Measurements from ENCODE around the gene ITGA1. TPM values are rescaled to one million over a fixed set of nuclear protein-coding genes. Genes with fewer than 3 reads are reported as not detected.
A peak's percentile ranks its signal among the peaks of the same experiment; 100 is the strongest.

Gene ITGA1
- total and polyA plus RNA-seq, 2 of the 13 experiments (the other 11 are each of a cell fraction or from before 2014, with no cell fraction given) = 23.1 to 28.6 TPM

- TF ChIP-seq SRF (IDR thresholded peaks at IDR 0.05; ENCODE audit: low read depth, low read length) = peak; percentile 78; the same call in 1 of the 2 replicates
- TF ChIP-seq NR2C2 (CRISPR knock-in tag; IDR thresholded peaks at IDR 0.05; ENCODE audit: borderline replicate concordance) = no peak
- TF ChIP-seq HNF4A (CRISPR knock-in tag; IDR thresholded peaks at IDR 0.05) = peak; percentile 33; the same call in 1 of the 2 replicates
- no peak for TF ChIP-seq FOXK1 (CRISPR knock-in tag; IDR thresholded peaks at IDR 0.05; ENCODE audit: borderline replicate concordance, low read depth)
- no peak for TF ChIP-seq ZNF234 (CRISPR knock-in tag; conservative IDR thresholded peaks at IDR 0.05)
- TF ChIP-seq ZNF33B (CRISPR knock-in tag; IDR thresholded peaks at IDR 0.05) = no peak
- Histone ChIP-seq H3K4me2 (ENCODE audit: low read depth, low read length) (no peak overlapping the region), H3K4me1 (ENCODE audit: insufficient read depth, low read length) (peaks cover 24% of the 10 kb centered on the region), H3K27me3 (ENCODE audit: control insufficient read depth in 1 of 2, insufficient read depth in 2 of 2, low read length in 2 of 2) (no peaks in the 10 kb centered on the region), H3K79me2 (ENCODE audit: insufficient read depth, low read length) (no peaks in the 10 kb centered on the region), H3K36me3 (replicated peaks in 1 of 2; ENCODE audit: control insufficient read depth in 1 of 2, insufficient read depth in 2 of 2, low read length in 2 of 2) (peaks cover 2 to 13% of the 10 kb centered on the region in 2 experiments; a peak in 4 of 5 replicates), H3K4me3 (replicated peaks in 1 of 3; ENCODE audit: insufficient read depth in 1 of 3, low read depth in 2 of 3, low read length in 3 of 3) (no peak overlapping the region), H3K9me3 (ENCODE audit: low read length) (no peaks in the 10 kb centered on the region), H2AFZ (ENCODE audit: low read length) (no peak overlapping the region), H3K27ac (ENCODE audit: extremely low read length, insufficient read depth, low read length) (no peak overlapping the region), H4K20me1 (ENCODE audit: insufficient read depth, low read length) (no peaks in the 10 kb centered on the region), H3K9ac (ENCODE audit: insufficient read depth, low read depth, low read length) (no peak overlapping the region)
- ChIA-PET CTCF (ENCODE audit: low intra/inter-chr PET ratio, low total read pairs) (no interaction called here), POLR2A (no interaction called here)
- DNase-seq (ENCODE audit: low spot score) (peak; percentile 20), FAIRE-seq (peak; percentile 26), ATAC-seq (peak; percentile 49; the same call in 1 of the 3 replicates)
- no TSS peak for BruUV-seq (replicated peaks)
- intact Hi-C loops (cut with micrococcal nuclease; ENCODE audit: unreplicated experiment) = no loop called here
- in situ Hi-C loops (cut with HindIII; ENCODE audit: extremely low pct_ligation_motif_present, low pct_unique_long_range_greater_than_20kb) = no loop called here
- 75% methylated on average over 4 of the region's 4 CpGs for WGBS (ENCODE audit: low lambda C conversion rate)
Observed at GRCh38 chr5:52885614-52886013, 97.9 kb downstream of the ITGA1 start.

- no peaks in the 10 kb centered on the region for H3K79me2 ChIP-seq (ENCODE audit: insufficient read depth, low read length)
- H3K9ac ChIP-seq (ENCODE audit: insufficient read depth, low read depth, low read length) = no peak overlapping the region
- H3K9me3 ChIP-seq (ENCODE audit: low read length) = no peaks in the 10 kb centered on the region
- H3K4me2 ChIP-seq (ENCODE audit: low read depth, low read length) = no peak overlapping the region
- H2AFZ ChIP-seq (ENCODE audit: low read length) = no peak overlapping the region
- no peak overlapping the region for H3K4me3 ChIP-seq (replicated peaks in 1 of 3; ENCODE audit: insufficient read depth in 1 of 3, low read depth in 2 of 3, low read length in 3 of 3)
- no peak overlapping the region for H3K27ac ChIP-seq (ENCODE audit: extremely low read length, insufficient read depth, low read length)
- ATAC-seq (no peak), DNase-seq (ENCODE audit: low spot score) (no peak), FAIRE-seq (no peak)
- POLR2A ChIA-PET = no interaction called here
- peaks cover 2 to 13% of the 10 kb centered on the region in 2 experiments; a peak in 4 of 5 replicates for H3K36me3 ChIP-seq (replicated peaks in 1 of 2; ENCODE audit: control insufficient read depth in 1 of 2, insufficient read depth in 2 of 2, low read length in 2 of 2)
- WGBS (ENCODE audit: low lambda C conversion rate) = 90% methylated on average over 2 of the region's 2 CpGs
- H3K27me3 ChIP-seq (ENCODE audit: control insufficient read depth in 1 of 2, insufficient read depth in 2 of 2, low read length in 2 of 2) = no peaks in the 10 kb centered on the region
- in situ Hi-C loops (cut with HindIII; ENCODE audit: extremely low pct_ligation_motif_present, low pct_unique_long_range_greater_than_20kb) = no loop called here
- no peaks in the 10 kb centered on the region for H4K20me1 ChIP-seq (ENCODE audit: insufficient read depth, low read length)
- CTCF ChIA-PET (ENCODE audit: low intra/inter-chr PET ratio, low total read pairs) = no interaction called here
- intact Hi-C loops (cut with micrococcal nuclease; ENCODE audit: unreplicated experiment) = no loop called here
- no TSS peak for BruUV-seq (replicated peaks)
- H3K4me1 ChIP-seq (ENCODE audit: insufficient read depth, low read length) = peaks cover 21% of the 10 kb centered on the region
- TF ChIP-seq ZNF432 (CRISPR knock-in tag; IDR thresholded peaks at IDR 0.05; ENCODE audit: borderline replicate concordance) (no peak), ZBTB8A (CRISPR knock-in tag; IDR thresholded peaks at IDR 0.05; ENCODE audit: borderline replicate concordance, low read depth) (no peak), JARID2 (CRISPR knock-in tag; IDR thresholded peaks at IDR 0.05; ENCODE audit: insufficient replicate concordance) (no peak), BCL6 (CRISPR knock-in tag; IDR thresholded peaks at IDR 0.05) (no peak), REPIN1 (CRISPR knock-in tag; IDR thresholded peaks at IDR 0.05; ENCODE audit: borderline replicate concordance, low read depth) (no peak), NKX3-1 (CRISPR knock-in tag; IDR thresholded peaks at IDR 0.05) (no peak), ZFP82 (CRISPR knock-in tag; IDR thresholded peaks at IDR 0.05; ENCODE audit: borderline replicate concordance) (no peak), ZNF280B (CRISPR knock-in tag; IDR thresholded peaks at IDR 0.05; ENCODE audit: borderline replicate concordance) (no peak), FOXP4 (CRISPR knock-in tag; IDR thresholded peaks at IDR 0.05) (no peak), TEAD3 (CRISPR knock-in tag; optimal IDR thresholded peaks at IDR 0.05; ENCODE audit: borderline replicate concordance) (no peak), NFE2L1 (CRISPR knock-in tag; IDR thresholded peaks at IDR 0.05; ENCODE audit: borderline replicate concordance) (no peak)
Observed at GRCh38 chr5:52886206-52886605, 98.5 kb downstream of the ITGA1 start.

Measured in HepG2 (cell line).